Measurements from ENCODE around the gene GALNT17.

GRCh38 chr7:71753956-71754664 lies 622.2 kb downstream of the GALNT17 start:
- TF ChIP-seq CTCF (IDR thresholded peaks at IDR 0.05; ENCODE audit: low read depth, low read length) (no peak), EZH2phosphoT487 (IDR thresholded peaks at IDR 0.05; ENCODE audit: low read depth) (no peak)
